H9 (cell line): Measurements from ENCODE around the gene WNT4. TPM values are rescaled to one million over a fixed set of nuclear protein-coding genes. Genes with fewer than 3 reads are reported as not detected.

Experiments
- DNase-seq: peaks from one replicate; pipeline ENCODE4 v3.0.0-alpha.2; 2017
- H2AFZ ChIP-seq: one replicate; pipeline ENCODE4 v1.6.1; 2013; ENCODE audit warnings: mild to moderate bottlenecking, low read length, control low read depth, moderate library complexity
- H2AK5ac ChIP-seq: 2 replicates; pipeline ENCODE4 v1.6.1; 2013; ENCODE audit warnings: low read length, control low read depth, mixed read lengths; ENCODE audit not compliant: insufficient read length
- H2BK120ac ChIP-seq: one replicate; pipeline ENCODE4 v1.6.1; 2013; ENCODE audit warnings: low read depth, mild to moderate bottlenecking, low read length, control low read depth, inconsistent platforms; ENCODE audit not compliant: poor library complexity, severe bottlenecking
- H2BK12ac ChIP-seq: 2 replicates; pipeline ENCODE4 v1.6.1; 2013; ENCODE audit warnings: low read length, control low read depth, mixed read lengths, low read depth; ENCODE audit not compliant: insufficient read length
- H2BK15ac ChIP-seq: 2 replicates; pipeline ENCODE4 v1.6.1; 2013; ENCODE audit warnings: low read depth, low read length, control low read depth
- H2BK20ac ChIP-seq: one replicate; pipeline ENCODE4 v1.6.1; 2013; ENCODE audit warnings: low read depth, mild to moderate bottlenecking, low read length, control low read depth, inconsistent platforms; ENCODE audit not compliant: poor library complexity, severe bottlenecking
- H2BK5ac ChIP-seq: 2 replicates; pipeline ENCODE4 v1.6.1; 2013; ENCODE audit warnings: low read length, control low read depth, mixed read lengths; ENCODE audit not compliant: insufficient read length
- H3K14ac ChIP-seq: 2 replicates; pipeline ENCODE4 v1.6.1; 2013; ENCODE audit warnings: low read length, control low read depth; ENCODE audit not compliant: insufficient read depth
- H3K18ac ChIP-seq: 2 replicates; pipeline ENCODE4 v1.6.1; 2013; ENCODE audit warnings: low read depth, mild to moderate bottlenecking, mixed read lengths, low read length, control low read depth; ENCODE audit not compliant: insufficient read length
- H3K23ac ChIP-seq: 2 replicates; pipeline ENCODE4 v1.6.1; 2013; ENCODE audit warnings: low read length, control low read depth, mixed read lengths, low read depth; ENCODE audit not compliant: insufficient read length
- H3K23me2 ChIP-seq: 2 replicates; pipeline ENCODE4 v1.6.1; 2013; ENCODE audit warnings: low read depth, mild to moderate bottlenecking, mixed read lengths, low read length, control low read depth; ENCODE audit not compliant: insufficient read length, poor library complexity, severe bottlenecking
- H3K27ac ChIP-seq: 2 replicates; pipeline ENCODE4 v1.5.1; 2013; ENCODE audit warnings: low read length, control low read depth, mixed read lengths, low read depth; ENCODE audit not compliant: insufficient read length
- H3K27me3 ChIP-seq: 2 replicates; pipeline ENCODE4 v1.6.1; 2013; ENCODE audit warnings: low read length, control low read depth, inconsistent platforms; ENCODE audit not compliant: insufficient read depth
- H3K4ac ChIP-seq: 2 replicates; pipeline ENCODE4 v1.6.1; 2013; ENCODE audit warnings: low read depth, mild to moderate bottlenecking, control low read depth, inconsistent platforms, low read length, moderate library complexity
- H3K4me1 ChIP-seq: 2 replicates; pipeline ENCODE4 v1.6.1; 2013; ENCODE audit warnings: low read length, control low read depth, inconsistent platforms; ENCODE audit not compliant: insufficient read depth
- H3K4me2 ChIP-seq: 2 replicates; pipeline ENCODE4 v1.6.1; 2013; ENCODE audit warnings: low read length, control low read depth, mixed read lengths; ENCODE audit not compliant: insufficient read length, insufficient read depth
- H3K56ac ChIP-seq: 2 replicates; pipeline ENCODE4 v1.6.1; 2013; ENCODE audit warnings: low read depth, mild to moderate bottlenecking, mixed read lengths, low read length, control low read depth; ENCODE audit not compliant: insufficient read length
- H3K79me1 ChIP-seq: 2 replicates; pipeline ENCODE4 v1.6.1; 2013; ENCODE audit warnings: low read depth, mild to moderate bottlenecking, moderate library complexity, low read length, control low read depth, inconsistent platforms; ENCODE audit not compliant: insufficient read depth, poor library complexity, severe bottlenecking
- H3K79me2 ChIP-seq: 2 replicates; pipeline ENCODE4 v1.6.1; 2013; ENCODE audit warnings: low read length, control low read depth, inconsistent platforms; ENCODE audit not compliant: insufficient read depth
- H3K9ac ChIP-seq: 2 replicates; pipeline ENCODE4 v1.6.1; 2013; ENCODE audit warnings: low read length, control low read depth, mixed read lengths; ENCODE audit not compliant: insufficient read length; ENCODE audit errors: extremely low read depth
- H3K9me3 ChIP-seq: one replicate; pipeline ENCODE4 v1.6.1; 2013; ENCODE audit warnings: low read depth, low read length, inconsistent platforms; ENCODE audit not compliant: control insufficient read depth
- H3T11ph ChIP-seq: one replicate; pipeline ENCODE4 v1.6.1; 2013; ENCODE audit warnings: mild to moderate bottlenecking, low read length, control low read depth, inconsistent platforms
- H4K20me1 ChIP-seq: one replicate; pipeline ENCODE4 v1.6.1; 2013; ENCODE audit not compliant: control insufficient read depth, insufficient read length, insufficient read depth
- H4K5ac ChIP-seq: 2 replicates; pipeline ENCODE4 v1.6.1; 2013; ENCODE audit warnings: low read depth, mild to moderate bottlenecking, mixed read lengths, low read length, control low read depth; ENCODE audit not compliant: insufficient read length
- H4K8ac ChIP-seq: replicated peaks from 2 replicates; pipeline ENCODE4 v1.6.1; 2013; ENCODE audit warnings: low read length, control low read depth, mixed read lengths, low read depth; ENCODE audit not compliant: insufficient read length
- H4K91ac ChIP-seq: 2 replicates; pipeline ENCODE4 v1.6.1; 2013; ENCODE audit warnings: low read depth, mild to moderate bottlenecking, moderate library complexity, mixed read lengths, low read length, control low read depth; ENCODE audit not compliant: insufficient read length
- H3K27ac Mint-ChIP-seq, 3 experiments: 2 replicates in 2 of 3; 3 replicates in 1 of 3; pipeline ENCODE4 v1.8.0; 2020 to 2021; ENCODE audit warnings: mixed read lengths in 3 of 3, mild to moderate bottlenecking in 1 of 3, moderate library complexity in 1 of 3
- H3K27me3 Mint-ChIP-seq: 2 replicates; pipeline ENCODE4 v1.8.0; 2021; ENCODE audit warnings: low read depth, mild to moderate bottlenecking, moderate library complexity, mixed read lengths
- H3K36me3 Mint-ChIP-seq, 3 experiments: 2 replicates in 2 of 3; 3 replicates in 1 of 3; pipeline ENCODE4 v1.8.0; 2020 to 2021; ENCODE audit warnings: low read depth in 3 of 3, mixed read lengths in 3 of 3; ENCODE audit not compliant: insufficient read depth in 1 of 3
- H3K4me1 Mint-ChIP-seq, 2 experiments: 2 replicates each; pipeline ENCODE4 v1.8.0; 2020; ENCODE audit warnings: mixed read lengths in 2 of 2
- H3K4me3 Mint-ChIP-seq, 2 experiments: 2 replicates in 1 of 2; 3 replicates in 1 of 2; pipeline ENCODE4 v1.8.0; 2020 to 2021; ENCODE audit warnings: mild to moderate bottlenecking in 2 of 2, mixed read lengths in 2 of 2, moderate library complexity in 1 of 2
- H3K9me3 Mint-ChIP-seq, 2 experiments: 2 replicates in 1 of 2; 3 replicates in 1 of 2; pipeline ENCODE4 v1.8.0; 2020; ENCODE audit warnings: mild to moderate bottlenecking in 2 of 2, mixed read lengths in 2 of 2, moderate library complexity in 1 of 2
- WGBS: extraction: QIAGEN DNeasy Blood & Tissue Kit; methylation state at CpG from one replicate; pipeline ENCODE4 v1.1.7; 2013; ENCODE audit warnings: missing lambda C conversion rate, low lambda C conversion rate, mixed read lengths; ENCODE audit not compliant: insufficient read length; ENCODE audit errors: extremely low coverage; 5-methylcytosine and 5-hydroxymethylcytosine counted together
- total RNA-seq: library from RNA; stranded (reverse); gene quantifications from 2 replicates; pipeline ENCODE4 v1.2.1, GENCODE V29; 2021
- TF ChIP-seq, protein P1 (sequence below): fragments of 200-600 bp; sonication (generic); conservative IDR thresholded peaks from 3 replicates; pipeline ENCODE4 v1.8.0; 2021; ENCODE audit warnings: antibody characterized with exemption, mild to moderate bottlenecking

WNT4 gene
- total RNA-seq, 1 experiment from 2014 or later, result 1.4 TPM

DNA sequence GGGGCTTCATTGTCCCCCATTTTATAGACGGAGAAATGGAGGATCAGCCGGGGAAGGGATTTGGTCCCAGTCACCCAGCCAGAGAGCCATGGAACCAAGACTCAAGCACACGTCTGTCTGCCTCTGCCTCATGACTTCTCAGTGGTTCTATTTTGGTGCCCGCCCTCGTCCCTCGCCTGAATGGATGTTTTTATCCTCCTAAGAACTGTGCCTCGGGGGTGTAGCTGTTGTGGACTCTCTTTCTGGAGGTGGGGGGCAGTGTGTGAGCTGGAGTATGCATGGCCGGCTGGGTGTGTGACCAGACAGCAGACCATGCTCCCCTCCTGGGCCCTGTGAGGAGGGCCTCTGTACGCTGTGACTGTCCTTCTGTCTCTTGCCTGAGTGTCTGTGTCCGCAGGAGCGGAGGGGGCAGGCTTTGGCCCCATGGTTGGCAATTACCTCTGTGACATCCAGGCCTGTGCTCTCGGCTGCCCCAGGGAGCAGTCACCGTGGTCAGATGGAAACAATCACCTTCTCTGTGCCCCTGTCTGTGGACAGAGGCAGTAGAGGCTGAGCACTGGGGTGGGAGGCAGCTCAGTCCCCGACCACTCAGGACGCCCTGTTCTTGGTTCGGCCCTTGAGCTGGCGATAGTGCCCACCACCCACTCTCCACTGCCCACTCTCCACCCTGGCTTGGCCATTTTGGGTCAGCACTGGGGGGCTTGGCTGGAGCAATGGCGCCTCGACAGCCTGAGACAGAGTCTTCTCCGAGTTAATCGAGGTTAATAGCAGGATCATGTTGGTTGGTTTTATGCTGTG, 20.4 kb downstream of the WNT4 start:
- Histone ChIP-seq H3K9ac (no peak overlapping the region), H3T11ph (no peak overlapping the region), H3K27ac (no peak overlapping the region), H3K27me3 (no peaks in the 10 kb centered on the region), H2AK5ac (no peak overlapping the region), H2AFZ (no peak overlapping the region), H3K14ac (no peak overlapping the region), H2BK15ac (no peak overlapping the region), H3K79me1 (no peaks in the 10 kb centered on the region), H3K18ac (no peak overlapping the region), H3K4me1 (peaks cover 11% of the 10 kb centered on the region; the same call in 1 of the 2 replicates), H2BK12ac (no peak overlapping the region), H3K4me2 (no peak overlapping the region), H3K23ac (no peak overlapping the region), H3K79me2 (no peaks in the 10 kb centered on the region), H3K56ac (no peak overlapping the region), H4K20me1 (no peaks in the 10 kb centered on the region), H4K91ac (no peak overlapping the region), H4K5ac (no peak overlapping the region), H4K8ac (no peak overlapping the region), H2BK5ac (no peak overlapping the region), H3K4ac (no peak overlapping the region), H2BK120ac (no peak overlapping the region), H2BK20ac (no peak overlapping the region), H3K23me2 (no peaks in the 10 kb centered on the region), H3K9me3 (no peaks in the 10 kb centered on the region)
- Mint-ChIP-seq H3K36me3 (peaks cover 1 to 7% (median 4%) of the 10 kb centered on the region in 3 experiments; a peak in 3 of 7 replicates), H3K27me3 (no peaks in the 10 kb centered on the region), H3K9me3 (no peaks in the 10 kb centered on the region), H3K4me1 (peaks cover 26 to 28% of the 10 kb centered on the region in 2 experiments), H3K27ac (peak overlapping the region; percentile 57 to 82 (median 69); a peak in 2 of 7 replicates), H3K4me3 (no peak overlapping the region)
- no peak for DNase-seq
- no CpG with 5 or more reads among the region's 21 CpGs for WGBS
- TF ChIP-seq, protein P1, sequence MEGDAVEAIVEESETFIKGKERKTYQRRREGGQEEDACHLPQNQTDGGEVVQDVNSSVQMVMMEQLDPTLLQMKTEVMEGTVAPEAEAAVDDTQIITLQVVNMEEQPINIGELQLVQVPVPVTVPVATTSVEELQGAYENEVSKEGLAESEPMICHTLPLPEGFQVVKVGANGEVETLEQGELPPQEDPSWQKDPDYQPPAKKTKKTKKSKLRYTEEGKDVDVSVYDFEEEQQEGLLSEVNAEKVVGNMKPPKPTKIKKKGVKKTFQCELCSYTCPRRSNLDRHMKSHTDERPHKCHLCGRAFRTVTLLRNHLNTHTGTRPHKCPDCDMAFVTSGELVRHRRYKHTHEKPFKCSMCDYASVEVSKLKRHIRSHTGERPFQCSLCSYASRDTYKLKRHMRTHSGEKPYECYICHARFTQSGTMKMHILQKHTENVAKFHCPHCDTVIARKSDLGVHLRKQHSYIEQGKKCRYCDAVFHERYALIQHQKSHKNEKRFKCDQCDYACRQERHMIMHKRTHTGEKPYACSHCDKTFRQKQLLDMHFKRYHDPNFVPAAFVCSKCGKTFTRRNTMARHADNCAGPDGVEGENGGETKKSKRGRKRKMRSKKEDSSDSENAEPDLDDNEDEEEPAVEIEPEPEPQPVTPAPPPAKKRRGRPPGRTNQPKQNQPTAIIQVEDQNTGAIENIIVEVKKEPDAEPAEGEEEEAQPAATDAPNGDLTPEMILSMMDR, result no peak
